Uterus (tissue), 2 donors: Measurements from ENCODE around the gene KRTAP5-11.

ENCODE experiments used
- CTCF ChIP-seq, 4 experiments: fragments of 200-600 bp in 2 of 4; fragments of 450-650 bp in 2 of 4; sonication (generic) in 2 of 4; IDR thresholded peaks; one replicate each; pipeline ENCODE4 v1.5.1; 2016 to 2019; ENCODE audit warnings: antibody characterized with exemption in 4 of 4, mild to moderate bottlenecking in 2 of 4, moderate library complexity in 1 of 4
- POLR2A ChIP-seq, 2 donors: fragments of 450-650 bp; IDR thresholded peaks; one replicate each; pipeline ENCODE4 v1.6.1; 2016; ENCODE audit warnings: antibody characterized with exemption in 2 of 2, mild to moderate bottlenecking in 1 of 2, moderate library complexity in 1 of 2

- TF ChIP-seq CTCF (IDR thresholded peaks at IDR 0.05) (no peak), POLR2A (IDR thresholded peaks at IDR 0.05) (no peak)
These were observed 27.7 kb downstream of the KRTAP5-11 start for GRCh38 chr11:71554996-71555395.
